Activated CD8-positive, alpha-beta memory T cell treated with anti-CD3 and anti-CD28 coated beads, Interleukin-2, amount 50 U/mL, for 24 hours (primary cell): ENCODE measurements around the gene SPINK4.

Source experiments
- DNase-seq: peaks from one replicate; pipeline ENCODE4 v3.0.0-alpha.2; 2020; ENCODE audit errors: extremely low read depth

The SPINK4 gene

GRCh38 chr9:33291901-33292300 lies 51.9 kb downstream of the SPINK4 start:
- no peak for DNase-seq

- DNase-seq = no peak
Observed at GRCh38 chr9:33293782-33294181, 53.8 kb downstream of the SPINK4 start.

GRCh38 chr9:33294670-33295432 lies 54.9 kb downstream of the SPINK4 start:
- no peak for DNase-seq

- no peak for DNase-seq
Observed at GRCh38 chr9:33295571-33295970, 55.6 kb downstream of the SPINK4 start.

- DNase-seq = no peak
Observed at GRCh38 chr9:33297432-33297831, 57.5 kb downstream of the SPINK4 start.
